ENCODE data around the gene PDPR. TPM values are rescaled to one million over a fixed set of nuclear protein-coding genes. Genes with fewer than 3 reads are reported as not detected.
"Not testable (repeated sequence)": the region's sequence is repeated elsewhere in the genome, so short reads cannot be mapped to it uniquely, and the experiment has no call there.

Gene PDPR
- polyA plus RNA-seq, 1 donor from 2014 or later = 12.3 TPM

GRCh38 chr16:70088877-70089276, 25.3 kb upstream of the PDPR start:
- H3F3A ChIP-seq (ENCODE audit: insufficient read depth, low read length, poor library complexity, severe bottlenecking); H3K27ac ChIP-seq (ENCODE audit: low read length); H3K4me3 ChIP-seq (ENCODE audit: low read length); H3K9me2 ChIP-seq (ENCODE audit: insufficient read depth, low read length); H3K9ac ChIP-seq (ENCODE audit: low read length); H3K27me3 ChIP-seq (ENCODE audit: insufficient read depth, low read depth, low read length); H3K4me2 ChIP-seq (ENCODE audit: low read length); H4K20me1 ChIP-seq (ENCODE audit: insufficient read depth); H3K36me3 ChIP-seq (ENCODE audit: insufficient read depth, low read length); H2AFZ ChIP-seq (ENCODE audit: low read depth, low read length); H3K79me2 ChIP-seq (replicated peaks; ENCODE audit: insufficient read depth, low read length); H3K9me3 ChIP-seq (ENCODE audit: low read length): not testable (repeated sequence)

- H3K27me3 ChIP-seq (ENCODE audit: insufficient read depth, low read depth, low read length); H3K27ac ChIP-seq (ENCODE audit: low read length); H3K4me2 ChIP-seq (ENCODE audit: low read length): not testable (repeated sequence)
Observed at GRCh38 chr16:70089289-70089688, 24.8 kb upstream of the PDPR start.

GRCh38 chr16:70091104-70091503, 23.0 kb upstream of the PDPR start:
- not testable (repeated sequence) for H3F3A ChIP-seq (ENCODE audit: insufficient read depth, low read length, poor library complexity, severe bottlenecking); H3K4me3 ChIP-seq (ENCODE audit: low read length); H3K36me3 ChIP-seq (ENCODE audit: insufficient read depth, low read length); H4K20me1 ChIP-seq (ENCODE audit: insufficient read depth); H3K9me3 ChIP-seq (ENCODE audit: low read length); H3K27me3 ChIP-seq (ENCODE audit: insufficient read depth, low read depth, low read length); H3K79me2 ChIP-seq (replicated peaks; ENCODE audit: insufficient read depth, low read length); H3K9me2 ChIP-seq (ENCODE audit: insufficient read depth, low read length); H3K27ac ChIP-seq (ENCODE audit: low read length); H2AFZ ChIP-seq (ENCODE audit: low read depth, low read length); H3K4me2 ChIP-seq (ENCODE audit: low read length); H3K9ac ChIP-seq (ENCODE audit: low read length)

More at GRCh38 chr16:70089289-70089688, 24.8 kb upstream of the PDPR start:
- H3K9me3 ChIP-seq (ENCODE audit: low read length); H3K36me3 ChIP-seq (ENCODE audit: insufficient read depth, low read length); H3K9me2 ChIP-seq (ENCODE audit: insufficient read depth, low read length); H4K20me1 ChIP-seq (ENCODE audit: insufficient read depth); H3K9ac ChIP-seq (ENCODE audit: low read length); H3K79me2 ChIP-seq (replicated peaks; ENCODE audit: insufficient read depth, low read length); H2AFZ ChIP-seq (ENCODE audit: low read depth, low read length); H3K4me3 ChIP-seq (ENCODE audit: low read length); H3F3A ChIP-seq (ENCODE audit: insufficient read depth, low read length, poor library complexity, severe bottlenecking): not testable (repeated sequence)

- H3K4me2 ChIP-seq (ENCODE audit: low read length); H3K9ac ChIP-seq (ENCODE audit: low read length); H3K79me2 ChIP-seq (replicated peaks; ENCODE audit: insufficient read depth, low read length); H2AFZ ChIP-seq (ENCODE audit: low read depth, low read length); H3K27me3 ChIP-seq (ENCODE audit: insufficient read depth, low read depth, low read length); H3K9me3 ChIP-seq (ENCODE audit: low read length); H3F3A ChIP-seq (ENCODE audit: insufficient read depth, low read length, poor library complexity, severe bottlenecking); H4K20me1 ChIP-seq (ENCODE audit: insufficient read depth); H3K9me2 ChIP-seq (ENCODE audit: insufficient read depth, low read length); H3K4me3 ChIP-seq (ENCODE audit: low read length); H3K36me3 ChIP-seq (ENCODE audit: insufficient read depth, low read length); H3K27ac ChIP-seq (ENCODE audit: low read length): not testable (repeated sequence)
Observed at GRCh38 chr16:70094096-70094495, 20.0 kb upstream of the PDPR start.

- not testable (repeated sequence) for H3F3A ChIP-seq (ENCODE audit: insufficient read depth, low read length, poor library complexity, severe bottlenecking); H3K4me3 ChIP-seq (ENCODE audit: low read length); H2AFZ ChIP-seq (ENCODE audit: low read depth, low read length); H4K20me1 ChIP-seq (ENCODE audit: insufficient read depth); H3K9me2 ChIP-seq (ENCODE audit: insufficient read depth, low read length); H3K9me3 ChIP-seq (ENCODE audit: low read length); H3K4me2 ChIP-seq (ENCODE audit: low read length); H3K79me2 ChIP-seq (replicated peaks; ENCODE audit: insufficient read depth, low read length); H3K36me3 ChIP-seq (ENCODE audit: insufficient read depth, low read length); H3K9ac ChIP-seq (ENCODE audit: low read length); H3K27ac ChIP-seq (ENCODE audit: low read length); H3K27me3 ChIP-seq (ENCODE audit: insufficient read depth, low read depth, low read length)
Observed at GRCh38 chr16:70109583-70110279, 4.4 kb upstream of the PDPR start.

- H3K9ac ChIP-seq (ENCODE audit: low read length); H3K27ac ChIP-seq (ENCODE audit: low read length); H3K36me3 ChIP-seq (ENCODE audit: insufficient read depth, low read length); H2AFZ ChIP-seq (ENCODE audit: low read depth, low read length); H3K4me3 ChIP-seq (ENCODE audit: low read length); H3K9me3 ChIP-seq (ENCODE audit: low read length); H3K79me2 ChIP-seq (replicated peaks; ENCODE audit: insufficient read depth, low read length); H3K9me2 ChIP-seq (ENCODE audit: insufficient read depth, low read length); H4K20me1 ChIP-seq (ENCODE audit: insufficient read depth); H3F3A ChIP-seq (ENCODE audit: insufficient read depth, low read length, poor library complexity, severe bottlenecking); H3K4me2 ChIP-seq (ENCODE audit: low read length); H3K27me3 ChIP-seq (ENCODE audit: insufficient read depth, low read depth, low read length): not testable (repeated sequence)
Observed at GRCh38 chr16:70112162-70112561, 2.0 kb upstream of the PDPR start.

GRCh38 chr16:70113599-70113981, 542 bp upstream of the PDPR start:
- H3K9me3 ChIP-seq (ENCODE audit: low read length); H3K36me3 ChIP-seq (ENCODE audit: insufficient read depth, low read length); H3K4me2 ChIP-seq (ENCODE audit: low read length); H3K9me2 ChIP-seq (ENCODE audit: insufficient read depth, low read length); H3F3A ChIP-seq (ENCODE audit: insufficient read depth, low read length, poor library complexity, severe bottlenecking); H3K27me3 ChIP-seq (ENCODE audit: insufficient read depth, low read depth, low read length); H3K27ac ChIP-seq (ENCODE audit: low read length); H2AFZ ChIP-seq (ENCODE audit: low read depth, low read length); H3K79me2 ChIP-seq (replicated peaks; ENCODE audit: insufficient read depth, low read length); H4K20me1 ChIP-seq (ENCODE audit: insufficient read depth): not testable (repeated sequence)
- Histone ChIP-seq H3K9ac (ENCODE audit: low read length) (peak overlapping the region; percentile 12), H3K4me3 (ENCODE audit: low read length) (peak overlapping the region; percentile 70)

- not testable (repeated sequence) for H3K27me3 ChIP-seq (ENCODE audit: insufficient read depth, low read depth, low read length); H3K9ac ChIP-seq (ENCODE audit: low read length); H3F3A ChIP-seq (ENCODE audit: insufficient read depth, low read length, poor library complexity, severe bottlenecking); H3K9me3 ChIP-seq (ENCODE audit: low read length); H4K20me1 ChIP-seq (ENCODE audit: insufficient read depth); H3K4me3 ChIP-seq (ENCODE audit: low read length); H3K79me2 ChIP-seq (replicated peaks; ENCODE audit: insufficient read depth, low read length); H3K4me2 ChIP-seq (ENCODE audit: low read length); H3K36me3 ChIP-seq (ENCODE audit: insufficient read depth, low read length); H3K27ac ChIP-seq (ENCODE audit: low read length); H3K9me2 ChIP-seq (ENCODE audit: insufficient read depth, low read length); H2AFZ ChIP-seq (ENCODE audit: low read depth, low read length)
Observed at GRCh38 chr16:70118354-70118753, 4.2 kb downstream of the PDPR start.

Measured in neural cell (in vitro differentiated cells).